ENCODE results near the gene TOP1.

GRCh38 chr20:41141153-41141815 is 112.7 kb downstream of the TOP1 start:
- TF ChIP-seq CTCF (conservative IDR thresholded peaks at IDR 0.05 in 1 of 2, IDR thresholded peaks at IDR 0.05 in 1 of 2; ENCODE audit: extremely low read depth in 1 of 2, insufficient read depth in 1 of 2, low read depth in 1 of 2, low read length in 2 of 2) (no peak), EZH2 (IDR thresholded peaks at IDR 0.05; ENCODE audit: borderline replicate concordance, low read length) (no peak)
